HCT116 (cell line): ENCODE measurements around the gene PFKP. TPM values are rescaled to one million over a fixed set of nuclear protein-coding genes. Genes with fewer than 3 reads are reported as not detected.

Source experiments
- ATAC-seq: fragments of 200-7000 bp; cut with Tn5 transposase; 2 replicates; pipeline ENCODE4 v1.9.1; 2020; ENCODE audit warnings: mild to moderate bottlenecking, moderate library complexity
- BruUV-seq: library from RNA; stranded (reverse); fragments of 400-500 nt; replicated peaks from 2 replicates; lab custom pipeline; 2021; lab: Mats Ljungman, UMichigan
- CTCF ChIA-PET: fragments of 300-600 bp; sonication (Branson Sonifier 250); formaldehyde crosslinking; loops from one replicate; lab custom pipeline; 2021; ENCODE audit warnings: antibody characterized with exemption; lab: Charles Lee
- POLR2A ChIA-PET: fragments of 300-600, 350-600 bp; sonication (Branson Sonifier 250); formaldehyde crosslinking; loops from one replicate; lab custom pipeline; 2021; ENCODE audit warnings: antibody characterized with exemption; lab: Charles Lee
- RAD21 ChIA-PET, 2 experiments: fragments of 300-600 bp; sonication (Branson Sonifier 250); formaldehyde crosslinking; loops; one replicate each; lab custom pipeline; 2023; ENCODE audit warnings: low total read pairs in 2 of 2; ENCODE audit not compliant: uncharacterized antibody in 2 of 2, unreplicated experiment in 2 of 2, low non-redundant PET in 1 of 2; lab: Charles Lee
- DNase-seq: peaks from one replicate; pipeline ENCODE4 v3.0.0-alpha.2; 2010; ENCODE audit warnings: low read depth, low spot score
- H2AFZ ChIP-seq: fragments of 200-600 bp; shearing (Covaris generic), sonication (generic); 2 replicates; pipeline ENCODE4 v1.6.1; 2017; ENCODE audit warnings: low read depth, mixed run types, mixed read lengths, antibody characterized with exemption, low read length; ENCODE audit not compliant: poor library complexity, severe bottlenecking
- H3K27ac ChIP-seq: 2 replicates; pipeline ENCODE4 v1.5.1; 2012; ENCODE audit warnings: low read depth, low read length
- H3K27me3 ChIP-seq: fragments of 200-600 bp; sonication (generic); 2 replicates; pipeline ENCODE4 v1.6.1; 2016; ENCODE audit warnings: mixed run types, low read length, mixed read lengths; ENCODE audit not compliant: insufficient read depth
- H3K36me3 ChIP-seq, 2 experiments: fragments of 200-500 bp in 1 of 2; fragments of 200-600 bp in 1 of 2; sonication (Bioruptor generic) in 1 of 2; sonication (generic) in 1 of 2; 2 replicates each; pipeline versions ENCODE4 v1.5.1 to v1.6.1; 2014 to 2016; ENCODE audit warnings: low read length in 2 of 2, inconsistent platforms in 1 of 2, mixed read lengths in 1 of 2, mixed run types in 1 of 2; ENCODE audit not compliant: insufficient read depth in 2 of 2, control insufficient read depth in 1 of 2
- H3K4me1 ChIP-seq, 2 experiments: fragments of 200-600 bp in 1 of 2; sonication (generic) in 1 of 2; 2 replicates each; pipeline versions ENCODE4 v1.5.1 to v1.6.1; 2012 to 2017; ENCODE audit warnings: low read length in 2 of 2, inconsistent platforms in 1 of 2, mild to moderate bottlenecking in 1 of 2, mixed read lengths in 1 of 2, mixed run types in 1 of 2, moderate library complexity in 1 of 2; ENCODE audit not compliant: insufficient read depth in 2 of 2, control insufficient read depth in 1 of 2
- H3K4me2 ChIP-seq: fragments of 200-600 bp; sonication (generic); 2 replicates; pipeline ENCODE4 v1.6.1; 2017; ENCODE audit warnings: mixed run types, low read length, mixed read lengths
- H3K4me3 ChIP-seq, 2 experiments: fragments of 200-600 bp in 1 of 2; sonication (generic) in 1 of 2; replicated peaks in 1 of 2; 2 replicates each; pipeline ENCODE4 v1.5.1; 2011 to 2016; ENCODE audit warnings: low read length in 2 of 2, control low read depth in 1 of 2, low read depth in 1 of 2, mild to moderate bottlenecking in 1 of 2, mixed read lengths in 1 of 2, mixed run types in 1 of 2
- H3K79me2 ChIP-seq: fragments of 200-600 bp; sonication (generic); 2 replicates; pipeline ENCODE4 v1.6.1; 2017; ENCODE audit warnings: mild to moderate bottlenecking, mixed run types, low read length, moderate library complexity, mixed read lengths; ENCODE audit not compliant: insufficient read depth
- H3K9ac ChIP-seq: fragments of 200-600 bp; sonication (generic); 2 replicates; pipeline ENCODE4 v1.6.1; 2016; ENCODE audit warnings: low read length, mixed read lengths
- H3K9me2 ChIP-seq: fragments of 200-600 bp; sonication (generic), shearing (Covaris generic); 2 replicates; pipeline ENCODE4 v1.6.1; 2017; ENCODE audit warnings: mixed run types, mild to moderate bottlenecking, moderate library complexity; ENCODE audit not compliant: insufficient read depth
- H3K9me3 ChIP-seq, 2 experiments: fragments of 200-500 bp in 1 of 2; fragments of 200-600 bp in 1 of 2; sonication (Bioruptor generic) in 1 of 2; sonication (generic) in 1 of 2; 2 replicates each; pipeline ENCODE4 v1.6.1; 2014 to 2017; ENCODE audit warnings: low read length in 2 of 2, mixed read lengths in 2 of 2, inconsistent platforms in 1 of 2, low read depth in 1 of 2, mild to moderate bottlenecking in 1 of 2, mixed run types in 1 of 2, moderate library complexity in 1 of 2; ENCODE audit not compliant: control insufficient read depth in 1 of 2, insufficient read depth in 1 of 2
- H4K20me1 ChIP-seq: fragments of 200-600 bp; sonication (generic), shearing (Covaris generic); 2 replicates; pipeline ENCODE4 v1.6.1; 2017; ENCODE audit warnings: mixed run types, mild to moderate bottlenecking, moderate library complexity; ENCODE audit not compliant: insufficient read depth
- CBX3 ChIP-seq: IDR thresholded peaks from 2 replicates; pipeline ENCODE4 v1.6.1; 2012; ENCODE audit warnings: low read depth
- CEBPB ChIP-seq: IDR thresholded peaks from 2 replicates; pipeline ENCODE4 v1.6.1; 2012; ENCODE audit warnings: low read depth
- EZH2 ChIP-seq: fragments of 200-600 bp; sonication (generic); IDR thresholded peaks from 2 replicates; pipeline ENCODE4 v1.6.1; 2017; ENCODE audit warnings: antibody characterized with exemption, mixed run types
- FOSL1 ChIP-seq: IDR thresholded peaks from 2 replicates; pipeline ENCODE4 v1.6.1; 2012; ENCODE audit warnings: low read depth
- JUND ChIP-seq: IDR thresholded peaks from 2 replicates; pipeline ENCODE4 v1.6.1; 2012
- POLR2A ChIP-seq: IDR thresholded peaks from 2 replicates; pipeline ENCODE4 v1.7.0; 2011; ENCODE audit warnings: borderline replicate concordance; ENCODE audit not compliant: insufficient read depth, insufficient read length; ENCODE audit errors: extremely low read depth
- RAD21 ChIP-seq: IDR thresholded peaks from 2 replicates; pipeline ENCODE4 v1.6.1; 2012; ENCODE audit warnings: low read depth, mild to moderate bottlenecking
- REST ChIP-seq: IDR thresholded peaks from 2 replicates; pipeline ENCODE4 v1.6.1; 2012; ENCODE audit warnings: low read depth
- SIN3A ChIP-seq: IDR thresholded peaks from 2 replicates; pipeline ENCODE4 v1.6.1; 2012; ENCODE audit warnings: low read depth
- TCF7L2 ChIP-seq: IDR thresholded peaks from 2 replicates; pipeline ENCODE4 v1.7.0; 2011; ENCODE audit warnings: borderline replicate concordance, inconsistent platforms; ENCODE audit not compliant: insufficient read depth, insufficient read length; ENCODE audit errors: extremely low read depth
- ZBTB33 ChIP-seq: IDR thresholded peaks from 2 replicates; pipeline ENCODE4 v1.6.1; 2011; ENCODE audit warnings: mild to moderate bottlenecking, low read length, moderate library complexity; ENCODE audit not compliant: insufficient replicate concordance; ENCODE audit errors: extremely low read depth
- ZFX ChIP-seq: fragments of 450-650 bp; IDR thresholded peaks from 2 replicates; pipeline ENCODE4 v1.6.1; 2017
- ZNF274 ChIP-seq: fragments of 200-500 bp; sonication (Bioruptor generic); IDR thresholded peaks from 2 replicates; pipeline ENCODE4 v1.6.1; 2014; ENCODE audit warnings: mild to moderate bottlenecking, low read depth, low read length, inconsistent platforms
- intact Hi-C: fragments of 100-400 bp; cut with micrococcal nuclease; formaldehyde crosslinking; loops from 2 replicates; pipeline ENCODE4 v1.10.0; 2022
- total RNA-seq: library from RNA; stranded (reverse); gene quantifications from one replicate; pipeline ENCODE4 v1.2.1, GENCODE V29; 2021; ENCODE audit not compliant: unreplicated experiment

Gene PFKP
- total RNA-seq, 1 experiment from 2014 or later: 237 TPM

GRCh38 chr10:3173171-3173878, 106.0 kb downstream of the PFKP start:
- peak overlapping the region; percentile 33 to 46 for H3K4me3 ChIP-seq
- BruUV-seq: no TSS peak

GRCh38 chr10:3178042-3178441, 110.7 kb downstream of the PFKP start:
- Histone ChIP-seq H3K9me3 (no peaks in the 10 kb centered on the region), H3K79me2 (no peaks in the 10 kb centered on the region), H3K9ac (no peak overlapping the region), H3K27ac (no peak overlapping the region), H3K4me3 (no peak overlapping the region), H3K27me3 (no peaks in the 10 kb centered on the region), H3K36me3 (no peaks in the 10 kb centered on the region)
- BruUV-seq: no TSS peak
- ChIA-PET RAD21 (no interaction called here), CTCF (no interaction called here)
- no peak for TF ChIP-seq CBX3
- TF ChIP-seq ZFX: no peak
- no peak for TF ChIP-seq ZNF274
- TF ChIP-seq RAD21: no peak
- TF ChIP-seq FOSL1: no peak
- no peak for TF ChIP-seq ZBTB33
- TF ChIP-seq CEBPB: no peak
- TF ChIP-seq JUND: no peak
- TF ChIP-seq POLR2A: no peak
- TF ChIP-seq EZH2: no peak
- TF ChIP-seq REST: no peak
- TF ChIP-seq, all 23 proteins: peak for 0
- no peaks in the 10 kb centered on the region for H4K20me1 ChIP-seq
- no peak for ATAC-seq
- peaks cover 0 to 7% of the 10 kb centered on the region in 2 experiments; a peak in 3 of 4 replicates for H3K4me1 ChIP-seq
- H3K9me2 ChIP-seq: no peaks in the 10 kb centered on the region
- H3K4me2 ChIP-seq: no peak overlapping the region
- POLR2A ChIA-PET: no interaction called here
- intact Hi-C loops: no loop called here
- no peak overlapping the region for H2AFZ ChIP-seq
- DNase-seq: no peak

More at GRCh38 chr10:3173171-3173878, 106.0 kb downstream of the PFKP start:
- TF ChIP-seq SIN3A (no peak), TCF7L2 (no peak), POLR2A (no peak), ZNF274 (no peak)
- TF ChIP-seq, all 23 proteins: peak for 0
- Histone ChIP-seq H3K4me2 (peak overlapping the region; percentile 69), H2AFZ (no peak overlapping the region), H3K27me3 (no peaks in the 10 kb centered on the region), H3K4me1 (peaks cover 0 to 22% of the 10 kb centered on the region in 2 experiments; a peak in 3 of 4 replicates), H3K9me3 (no peaks in the 10 kb centered on the region), H3K79me2 (peaks cover 30% of the 10 kb centered on the region), H3K9me2 (no peaks in the 10 kb centered on the region), H3K36me3 (peaks cover 6 to 14% of the 10 kb centered on the region in 2 experiments; a peak in 2 of 4 replicates), H3K27ac (peak overlapping the region; percentile 44; the same call in 1 of the 2 replicates), H3K9ac (no peak overlapping the region), H4K20me1 (no peaks in the 10 kb centered on the region)
- intact Hi-C loops: no loop called here
- RAD21 ChIA-PET: interaction anchor here in 1 of 2 experiments (1.0 to 1.8 kb wide), 2 partner anchors 20 to 24 kb away, joined by 4 to 7 read pairs; no protein-coding TSS in a partner anchor
- POLR2A ChIA-PET: interaction anchor here (0.7 to 1.9 kb wide), 6 partner anchors 8 to 1262 kb away, joined by 3 to 11 read pairs (median 4); no protein-coding TSS in a partner anchor
- DNase-seq (peak; percentile 93), ATAC-seq (peak; percentile 76)
- CTCF ChIA-PET: interaction anchor here (1.6 kb wide), 1 partner anchor 24 kb away, joined by 6 read pairs; no protein-coding TSS in a partner anchor
